GM12878 (cell line): Measurements from ENCODE around the gene ASPHD1. TPM values are rescaled to one million over a fixed set of nuclear protein-coding genes. Genes with fewer than 3 reads are reported as not detected.

Source experiments
- ATAC-seq: fragments of 200-7000 bp; cut with Tn5 transposase; 3 replicates; pipeline ENCODE4 v1.9.1; 2020; ENCODE audit warnings: mild to moderate bottlenecking, moderate library complexity
- BruUV-seq: library from RNA; stranded (reverse); fragments of 400-500 nt; replicated peaks from 2 replicates; lab custom pipeline; 2021; lab: Mats Ljungman, UMichigan
- CTCF ChIA-PET: fragments of 300-600 bp; sonication (Branson Sonifier 250); formaldehyde crosslinking; extraction: SDS; loops from one replicate; lab custom pipeline; 2021; ENCODE audit warnings: inconsistent platforms; lab: Yijun Ruan, JAX
- POLR2A ChIA-PET: fragments of 350-600 bp; formaldehyde crosslinking; extraction: SDS; loops from one replicate; lab custom pipeline; 2021; ENCODE audit warnings: inconsistent platforms; lab: Charles Lee
- RAD21 ChIA-PET: fragments of 300-600 bp; sonication (Branson Sonifier 250); formaldehyde crosslinking; loops from one replicate; lab custom pipeline; 2023; ENCODE audit warnings: antibody characterized with exemption; ENCODE audit not compliant: unreplicated experiment; lab: Charles Lee
- SMC1A ChIA-PET: fragments of 300-600 bp; sonication (Branson Sonifier 250); formaldehyde crosslinking; loops from one replicate; lab custom pipeline; 2023; ENCODE audit not compliant: unreplicated experiment, uncharacterized antibody; lab: Charles Lee
- DNase-seq: peaks from one replicate; pipeline ENCODE4 v3.0.0-alpha.2; 2011; ENCODE audit warnings: low read depth, low spot score
- FAIRE-seq: peaks from 3 replicates; lab custom pipeline; 2011; peaks lifted over from hg19 to GRCh38; lab: Jason Lieb, UNC
- H2AFZ ChIP-seq: 2 replicates; pipeline ENCODE4 v1.6.0; 2011; ENCODE audit warnings: low read depth, low read length, control low read depth; ENCODE audit not compliant: control insufficient read depth
- H3K27ac ChIP-seq: 2 replicates; pipeline ENCODE4 v1.5.1; 2011; ENCODE audit warnings: control low read depth; ENCODE audit not compliant: control insufficient read depth, insufficient read depth
- H3K27me3 ChIP-seq, 2 experiments: replicated peaks in 1 of 2; 2 replicates each; pipeline versions ENCODE4 v1.6.0 to v1.6.1; 2011; ENCODE audit warnings: low read length in 1 of 2; ENCODE audit not compliant: control insufficient read depth in 2 of 2, insufficient read depth in 2 of 2
- H3K36me3 ChIP-seq, 2 experiments: 2 replicates each; pipeline ENCODE4 v1.5.1; 2011; ENCODE audit warnings: low read length in 1 of 2; ENCODE audit not compliant: control insufficient read depth in 2 of 2, insufficient read depth in 2 of 2
- H3K4me1 ChIP-seq: 2 replicates; pipeline ENCODE4 v1.6.1; 2011; ENCODE audit warnings: mild to moderate bottlenecking, low read length, moderate library complexity, mixed read lengths; ENCODE audit not compliant: control insufficient read depth, insufficient read depth
- H3K4me2 ChIP-seq: 2 replicates; pipeline ENCODE4 v1.6.0; 2011; ENCODE audit warnings: control low read depth; ENCODE audit not compliant: control insufficient read depth, insufficient read depth
- H3K4me3 ChIP-seq: fragments of 200-600 bp; sonication (generic); 2 replicates; pipeline ENCODE4 v1.5.1; 2016
- H3K79me2 ChIP-seq: 2 replicates; pipeline ENCODE4 v1.6.0; 2011; ENCODE audit warnings: low read length; ENCODE audit not compliant: control insufficient read depth, insufficient read depth
- H3K9ac ChIP-seq: 2 replicates; pipeline ENCODE4 v1.8.0; 2011; ENCODE audit warnings: low read length, control low read depth, mixed read lengths; ENCODE audit not compliant: control insufficient read depth, insufficient read depth
- H3K9me3 ChIP-seq: replicated peaks from 3 replicates; pipeline ENCODE4 v1.5.1; 2011; ENCODE audit warnings: mild to moderate bottlenecking, low read length; ENCODE audit not compliant: control insufficient read depth, insufficient read depth
- H4K20me1 ChIP-seq: 2 replicates; pipeline ENCODE4 v1.6.0; 2011; ENCODE audit not compliant: control insufficient read depth, insufficient read depth
- CBX5 ChIP-seq: sonication (generic); IDR thresholded peaks from 2 replicates; pipeline ENCODE4 v1.6.1; 2016; ENCODE audit warnings: low read depth, moderate library complexity, mild to moderate bottlenecking, inconsistent platforms
- ETV6 ChIP-seq, 2 experiments: fragments of 450-650 bp in 1 of 2; IDR thresholded peaks in 1 of 2; conservative IDR thresholded peaks in 1 of 2; 2 replicates each; pipeline ENCODE4 v1.6.1; 2014; ENCODE audit warnings: antibody characterized with exemption in 1 of 2, borderline replicate concordance in 1 of 2, low read depth in 1 of 2, mild to moderate bottlenecking in 1 of 2, moderate library complexity in 1 of 2
- MEF2A ChIP-seq: IDR thresholded peaks from 2 replicates; pipeline ENCODE4 v1.6.1; 2011; ENCODE audit warnings: low read depth, mild to moderate bottlenecking, low read length, moderate library complexity; ENCODE audit not compliant: insufficient read depth
- MTA2 ChIP-seq: fragments of 450-650 bp; IDR thresholded peaks from 2 replicates; pipeline ENCODE4 v1.6.1; 2016; ENCODE audit warnings: low read depth, mild to moderate bottlenecking, moderate library complexity
- NFIC ChIP-seq: IDR thresholded peaks from 2 replicates; pipeline ENCODE4 v1.6.1; 2012; ENCODE audit warnings: low read depth, mild to moderate bottlenecking, inconsistent platforms, low read length, moderate library complexity
- PAX5 ChIP-seq: IDR thresholded peaks from 2 replicates; pipeline ENCODE4 v1.6.1; 2011; ENCODE audit warnings: low read depth, low read length, borderline replicate concordance
- SMC3 ChIP-seq: IDR thresholded peaks from 2 replicates; pipeline ENCODE4 v1.6.1; 2011; ENCODE audit warnings: low read length, improper control_type of control experiment, borderline replicate concordance
- WRNIP1 ChIP-seq: IDR thresholded peaks from 2 replicates; pipeline ENCODE4 v1.6.1; 2011; ENCODE audit warnings: low read depth, low read length, improper control_type of control experiment, borderline replicate concordance
- ZSCAN29 ChIP-seq: fragments of 450-650 bp; IDR thresholded peaks from 2 replicates; pipeline ENCODE4 v1.6.1; 2017; ENCODE audit warnings: mild to moderate bottlenecking, moderate library complexity
- WGBS: methylation state at CpG from one replicate; pipeline ENCODE4 v1.1.6; 2016; ENCODE audit warnings: low lambda C conversion rate; ENCODE audit not compliant: insufficient replicate concordance, insufficient coverage; ENCODE audit errors: missing lambda C conversion rate; 5-methylcytosine and 5-hydroxymethylcytosine counted together
- in situ Hi-C: fragments of 300-500 bp; cut with MboI; formaldehyde crosslinking; loops from 9 replicates; pipeline ENCODE4 v1.14.3; 2018; ENCODE audit warnings: mixed read lengths
- intact Hi-C: fragments of 100-400 bp; cut with micrococcal nuclease; formaldehyde crosslinking; loops from one replicate; pipeline ENCODE4 v1.14.2; 2022; ENCODE audit not compliant: unreplicated experiment
- polyA plus RNA-seq, 11 experiments: library from polyadenylated mRNA; depleted of rRNA in 4 of 11; unstranded in 6 of 11; stranded (reverse) in 5 of 11; fragments of >200 nt; fragmentation: Nextera tagmentation in 4 of 11; fragmentation: Illumina TruSeq in 1 of 11; extraction: Ambion mirVana in 4 of 11; extraction: Trizol in 1 of 11; gene quantifications; 1 replicate in 1 of 11; 2 replicates in 10 of 11; pipeline versions ENCODE4 v1.2.1 to v1.2.3, GENCODE V29; 2011 to 2016; ENCODE audit warnings: inconsistent platforms in 2 of 11, missing spikeins in 2 of 11, low read depth in 1 of 11
- total RNA-seq, 4 experiments: library from RNA; depleted of rRNA in 3 of 4; stranded (reverse); fragments of >200 nt in 3 of 4; fragmentation: Illumina TruSeq in 1 of 4; extraction: Trizol in 1 of 4; gene quantifications; 2 replicates each; pipeline versions ENCODE4 v1.2.1 to v1.2.3, GENCODE V29; 2013 to 2021
- TF ChIP-seq, protein P1 (sequence below): fragments of 450-650 bp; IDR thresholded peaks from 2 replicates; pipeline ENCODE4 v1.6.1; 2016; ENCODE audit warnings: mild to moderate bottlenecking
- TF ChIP-seq, protein P2 (sequence below): fragments of 150-350 bp; IDR thresholded peaks from 2 replicates; pipeline ENCODE4 v1.6.1; 2014; ENCODE audit warnings: mild to moderate bottlenecking, low read depth, low read length
- TF ChIP-seq, protein P3 (sequence below): fragments of 450-650 bp; IDR thresholded peaks from 2 replicates; pipeline ENCODE4 v1.6.1; 2017; ENCODE audit warnings: antibody characterized with exemption, mild to moderate bottlenecking, moderate library complexity
- TF ChIP-seq, protein P4 (sequence below): IDR thresholded peaks from 2 replicates; pipeline ENCODE4 v1.6.1; 2012; ENCODE audit warnings: mild to moderate bottlenecking, low read depth, low read length

The ASPHD1 gene
- total and polyA plus RNA-seq, 10 of the 15 experiments (the other 5 are each of a cell fraction or from before 2014, with no cell fraction given): not detected

DNA sequence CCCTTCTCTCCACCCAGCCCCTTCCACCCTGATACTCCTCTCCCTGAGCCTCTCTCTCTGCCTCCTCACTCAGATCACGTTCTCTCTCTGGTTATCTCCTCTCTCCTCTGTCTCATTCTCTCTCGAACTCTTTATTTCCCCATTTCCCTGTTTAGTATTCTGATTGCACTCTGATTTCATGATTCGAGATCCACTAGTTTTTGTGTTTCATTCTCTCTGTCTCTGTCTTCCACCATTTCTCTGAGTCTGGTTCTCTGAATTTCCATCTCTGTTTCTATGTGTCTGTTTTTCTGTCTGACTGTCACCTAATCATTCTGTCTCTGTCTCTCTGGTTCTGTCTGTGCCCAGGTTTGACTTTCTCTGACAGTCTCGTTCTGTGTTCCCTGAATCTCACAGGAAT, 3.0 kb upstream of the ASPHD1 start:
- no peak overlapping the region for H3K4me3 ChIP-seq
- no peaks in the 10 kb centered on the region for H4K20me1 ChIP-seq
- WGBS: 23% methylated on average over 4 of the region's 4 CpGs
- RAD21 ChIA-PET: no interaction called here
- no peaks in the 10 kb centered on the region for H3K36me3 ChIP-seq
- SMC1A ChIA-PET: no interaction called here
- in situ Hi-C loops (no loop called here), intact Hi-C loops (no loop called here)
- no peak overlapping the region for H3K9ac ChIP-seq
- POLR2A ChIA-PET: no interaction called here
- CTCF ChIA-PET: no interaction called here
- H3K4me1 ChIP-seq: peaks cover 3% of the 10 kb centered on the region; the same call in 1 of the 2 replicates
- H3K9me3 ChIP-seq: no peaks in the 10 kb centered on the region
- no peak overlapping the region for H2AFZ ChIP-seq
- no peak for FAIRE-seq
- H3K4me2 ChIP-seq: no peak overlapping the region
- no peaks in the 10 kb centered on the region for H3K79me2 ChIP-seq
- DNase-seq: no peak
- ATAC-seq: no peak
- no TSS peak for BruUV-seq
- TF ChIP-seq, protein P1, sequence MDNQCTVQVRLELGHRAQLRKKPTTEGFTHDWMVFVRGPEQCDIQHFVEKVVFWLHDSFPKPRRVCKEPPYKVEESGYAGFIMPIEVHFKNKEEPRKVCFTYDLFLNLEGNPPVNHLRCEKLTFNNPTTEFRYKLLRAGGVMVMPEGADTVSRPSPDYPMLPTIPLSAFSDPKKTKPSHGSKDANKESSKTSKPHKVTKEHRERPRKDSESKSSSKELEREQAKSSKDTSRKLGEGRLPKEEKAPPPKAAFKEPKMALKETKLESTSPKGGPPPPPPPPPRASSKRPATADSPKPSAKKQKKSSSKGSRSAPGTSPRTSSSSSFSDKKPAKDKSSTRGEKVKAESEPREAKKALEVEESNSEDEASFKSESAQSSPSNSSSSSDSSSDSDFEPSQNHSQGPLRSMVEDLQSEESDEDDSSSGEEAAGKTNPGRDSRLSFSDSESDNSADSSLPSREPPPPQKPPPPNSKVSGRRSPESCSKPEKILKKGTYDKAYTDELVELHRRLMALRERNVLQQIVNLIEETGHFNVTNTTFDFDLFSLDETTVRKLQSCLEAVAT: no peak
- no peak for TF ChIP-seq ZSCAN29
- TF ChIP-seq, protein P2, sequence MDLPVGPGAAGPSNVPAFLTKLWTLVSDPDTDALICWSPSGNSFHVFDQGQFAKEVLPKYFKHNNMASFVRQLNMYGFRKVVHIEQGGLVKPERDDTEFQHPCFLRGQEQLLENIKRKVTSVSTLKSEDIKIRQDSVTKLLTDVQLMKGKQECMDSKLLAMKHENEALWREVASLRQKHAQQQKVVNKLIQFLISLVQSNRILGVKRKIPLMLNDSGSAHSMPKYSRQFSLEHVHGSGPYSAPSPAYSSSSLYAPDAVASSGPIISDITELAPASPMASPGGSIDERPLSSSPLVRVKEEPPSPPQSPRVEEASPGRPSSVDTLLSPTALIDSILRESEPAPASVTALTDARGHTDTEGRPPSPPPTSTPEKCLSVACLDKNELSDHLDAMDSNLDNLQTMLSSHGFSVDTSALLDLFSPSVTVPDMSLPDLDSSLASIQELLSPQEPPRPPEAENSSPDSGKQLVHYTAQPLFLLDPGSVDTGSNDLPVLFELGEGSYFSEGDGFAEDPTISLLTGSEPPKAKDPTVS: no peak
- no peak for TF ChIP-seq PAX5
- no peak for TF ChIP-seq NFIC
- TF ChIP-seq, protein P3, sequence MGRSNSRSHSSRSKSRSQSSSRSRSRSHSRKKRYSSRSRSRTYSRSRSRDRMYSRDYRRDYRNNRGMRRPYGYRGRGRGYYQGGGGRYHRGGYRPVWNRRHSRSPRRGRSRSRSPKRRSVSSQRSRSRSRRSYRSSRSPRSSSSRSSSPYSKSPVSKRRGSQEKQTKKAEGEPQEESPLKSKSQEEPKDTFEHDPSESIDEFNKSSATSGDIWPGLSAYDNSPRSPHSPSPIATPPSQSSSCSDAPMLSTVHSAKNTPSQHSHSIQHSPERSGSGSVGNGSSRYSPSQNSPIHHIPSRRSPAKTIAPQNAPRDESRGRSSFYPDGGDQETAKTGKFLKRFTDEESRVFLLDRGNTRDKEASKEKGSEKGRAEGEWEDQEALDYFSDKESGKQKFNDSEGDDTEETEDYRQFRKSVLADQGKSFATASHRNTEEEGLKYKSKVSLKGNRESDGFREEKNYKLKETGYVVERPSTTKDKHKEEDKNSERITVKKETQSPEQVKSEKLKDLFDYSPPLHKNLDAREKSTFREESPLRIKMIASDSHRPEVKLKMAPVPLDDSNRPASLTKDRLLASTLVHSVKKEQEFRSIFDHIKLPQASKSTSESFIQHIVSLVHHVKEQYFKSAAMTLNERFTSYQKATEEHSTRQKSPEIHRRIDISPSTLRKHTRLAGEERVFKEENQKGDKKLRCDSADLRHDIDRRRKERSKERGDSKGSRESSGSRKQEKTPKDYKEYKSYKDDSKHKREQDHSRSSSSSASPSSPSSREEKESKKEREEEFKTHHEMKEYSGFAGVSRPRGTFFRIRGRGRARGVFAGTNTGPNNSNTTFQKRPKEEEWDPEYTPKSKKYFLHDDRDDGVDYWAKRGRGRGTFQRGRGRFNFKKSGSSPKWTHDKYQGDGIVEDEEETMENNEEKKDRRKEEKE: no peak
- no peak for TF ChIP-seq MEF2A
- TF ChIP-seq, protein P4, sequence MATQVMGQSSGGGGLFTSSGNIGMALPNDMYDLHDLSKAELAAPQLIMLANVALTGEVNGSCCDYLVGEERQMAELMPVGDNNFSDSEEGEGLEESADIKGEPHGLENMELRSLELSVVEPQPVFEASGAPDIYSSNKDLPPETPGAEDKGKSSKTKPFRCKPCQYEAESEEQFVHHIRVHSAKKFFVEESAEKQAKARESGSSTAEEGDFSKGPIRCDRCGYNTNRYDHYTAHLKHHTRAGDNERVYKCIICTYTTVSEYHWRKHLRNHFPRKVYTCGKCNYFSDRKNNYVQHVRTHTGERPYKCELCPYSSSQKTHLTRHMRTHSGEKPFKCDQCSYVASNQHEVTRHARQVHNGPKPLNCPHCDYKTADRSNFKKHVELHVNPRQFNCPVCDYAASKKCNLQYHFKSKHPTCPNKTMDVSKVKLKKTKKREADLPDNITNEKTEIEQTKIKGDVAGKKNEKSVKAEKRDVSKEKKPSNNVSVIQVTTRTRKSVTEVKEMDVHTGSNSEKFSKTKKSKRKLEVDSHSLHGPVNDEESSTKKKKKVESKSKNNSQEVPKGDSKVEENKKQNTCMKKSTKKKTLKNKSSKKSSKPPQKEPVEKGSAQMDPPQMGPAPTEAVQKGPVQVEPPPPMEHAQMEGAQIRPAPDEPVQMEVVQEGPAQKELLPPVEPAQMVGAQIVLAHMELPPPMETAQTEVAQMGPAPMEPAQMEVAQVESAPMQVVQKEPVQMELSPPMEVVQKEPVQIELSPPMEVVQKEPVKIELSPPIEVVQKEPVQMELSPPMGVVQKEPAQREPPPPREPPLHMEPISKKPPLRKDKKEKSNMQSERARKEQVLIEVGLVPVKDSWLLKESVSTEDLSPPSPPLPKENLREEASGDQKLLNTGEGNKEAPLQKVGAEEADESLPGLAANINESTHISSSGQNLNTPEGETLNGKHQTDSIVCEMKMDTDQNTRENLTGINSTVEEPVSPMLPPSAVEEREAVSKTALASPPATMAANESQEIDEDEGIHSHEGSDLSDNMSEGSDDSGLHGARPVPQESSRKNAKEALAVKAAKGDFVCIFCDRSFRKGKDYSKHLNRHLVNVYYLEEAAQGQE: no peak
- no peak for TF ChIP-seq ETV6 (conservative IDR thresholded peaks at IDR 0.05 in 1 of 2, IDR thresholded peaks at IDR 0.05 in 1 of 2; ENCODE audit: borderline replicate concordance in 1 of 2, low read depth in 1 of 2)
- TF ChIP-seq SMC3: no peak
- TF ChIP-seq MTA2: no peak
- no peak for TF ChIP-seq WRNIP1
- TF ChIP-seq CBX5: no peak
- H3K27ac ChIP-seq: no peak overlapping the region
- no peaks in the 10 kb centered on the region; a peak in 1 of 4 replicates for H3K27me3 ChIP-seq
